GM12892 (cell line): ENCODE results near the gene GOLGA5.
"Not testable (repeated sequence)": the region's sequence is repeated elsewhere in the genome, so short reads cannot be mapped to it uniquely, and the experiment has no call there.

Source experiments
- DNase-seq: peaks from one replicate; pipeline ENCODE4 v3.0.0; 2011; ENCODE audit not compliant: insufficient read length
- FAIRE-seq: peaks from 2 replicates; lab custom pipeline; 2011; peaks lifted over from hg19 to GRCh38; lab: Jason Lieb, UNC
- POLR2A ChIP-seq: IDR thresholded peaks from 2 replicates; pipeline ENCODE4 v1.6.1; 2011; ENCODE audit warnings: low read depth, low read length, control low read depth
- POLR2AphosphoS5 ChIP-seq: IDR thresholded peaks from 2 replicates; pipeline ENCODE4 v1.6.1; 2011; ENCODE audit warnings: low read depth, low read length, control low read depth
- TAF1 ChIP-seq: IDR thresholded peaks from 2 replicates; pipeline ENCODE4 v1.6.1; 2011; ENCODE audit warnings: low read depth, mild to moderate bottlenecking, control low read depth, low read length, borderline replicate concordance

The GOLGA5 gene

DNA sequence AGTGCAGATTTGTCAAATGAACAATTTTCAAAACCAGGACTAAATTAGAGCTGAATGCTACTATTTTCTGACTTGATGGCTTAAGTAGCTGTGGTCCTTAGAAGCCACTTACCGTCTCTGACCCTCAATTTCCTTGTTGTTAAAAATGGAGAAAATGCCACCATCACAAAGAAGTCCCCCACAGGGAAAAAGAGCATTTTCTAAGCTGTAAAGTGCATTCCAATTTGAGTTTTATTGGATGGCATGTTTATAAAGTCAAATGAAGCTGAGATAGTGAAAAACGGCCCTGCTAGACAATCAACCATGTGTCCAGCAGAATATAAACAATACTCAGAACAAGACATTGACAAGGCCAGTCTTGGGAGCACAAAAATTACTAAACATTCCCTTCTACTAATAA, 53.6 kb downstream of the GOLGA5 start:
- no peak for FAIRE-seq
- DNase-seq = no peak
- TF ChIP-seq TAF1 (no peak), POLR2A (no peak), POLR2AphosphoS5 (no peak)

DNA sequence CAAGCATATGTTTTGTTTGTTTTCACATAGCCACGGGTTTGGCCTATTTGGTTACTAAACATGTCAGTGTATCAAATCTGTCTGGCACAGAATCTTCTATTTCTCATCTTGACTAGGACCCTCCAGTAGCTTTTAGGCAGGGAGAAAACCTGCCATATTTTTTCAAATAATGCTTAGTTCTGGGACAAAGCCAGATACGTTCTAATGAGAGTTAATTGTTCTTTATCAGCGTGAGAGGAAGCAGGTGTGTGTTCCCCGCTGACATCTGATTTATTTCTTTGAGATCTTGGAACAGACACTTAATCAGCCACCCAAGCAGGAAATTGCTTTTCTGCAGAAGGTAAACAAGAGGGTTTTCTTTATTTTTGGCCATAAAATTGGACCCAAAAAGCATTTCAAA, 54.8 kb downstream of the GOLGA5 start:
- DNase-seq = no peak
- TF ChIP-seq POLR2A (no peak), POLR2AphosphoS5 (no peak), TAF1 (no peak)
- FAIRE-seq = no peak

DNA sequence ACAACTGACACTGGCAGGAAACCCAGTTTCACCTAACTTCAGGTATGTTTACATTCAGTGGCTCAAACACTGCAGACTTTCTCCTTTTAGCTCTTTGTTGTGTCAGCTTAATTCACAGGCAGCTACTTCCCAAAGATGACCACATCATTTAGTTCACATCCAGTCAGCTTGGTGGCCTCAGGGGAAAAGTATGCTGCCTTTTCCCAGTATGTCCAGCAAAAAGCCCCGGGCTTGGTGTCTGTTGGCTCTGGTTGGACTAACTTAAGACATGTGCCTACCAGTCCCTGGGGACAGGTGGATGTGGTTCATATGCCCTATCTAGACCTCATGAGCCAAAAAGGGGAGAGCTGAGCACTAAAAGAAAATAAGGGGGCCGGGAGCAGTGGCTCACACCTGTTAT, 56.4 kb downstream of the GOLGA5 start:
- no peak for FAIRE-seq
- no peak for TF ChIP-seq TAF1
- TF ChIP-seq POLR2AphosphoS5 = no peak
- TF ChIP-seq POLR2A = no peak
- DNase-seq = no peak

DNA sequence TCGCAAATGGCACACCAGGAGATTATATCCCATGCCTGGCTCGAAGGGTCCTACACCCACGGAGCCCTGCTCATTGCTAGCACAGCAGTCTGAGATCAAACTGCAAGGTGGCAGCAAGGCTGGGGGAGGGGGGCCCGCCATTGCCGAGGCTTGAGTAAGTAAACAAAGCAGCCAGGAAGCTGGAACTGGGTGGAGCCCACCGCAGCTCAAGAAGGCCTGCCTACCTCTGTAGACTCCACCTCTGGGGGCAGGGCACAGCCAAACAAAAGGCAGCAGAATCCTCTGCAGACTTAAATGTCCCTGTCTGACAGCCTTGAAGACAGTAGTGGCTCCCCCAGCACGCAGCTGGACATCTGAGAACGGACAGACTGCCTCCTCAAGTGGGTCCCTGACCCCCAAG, 59.0 kb downstream of the GOLGA5 start:
- not testable (repeated sequence) for FAIRE-seq

DNA sequence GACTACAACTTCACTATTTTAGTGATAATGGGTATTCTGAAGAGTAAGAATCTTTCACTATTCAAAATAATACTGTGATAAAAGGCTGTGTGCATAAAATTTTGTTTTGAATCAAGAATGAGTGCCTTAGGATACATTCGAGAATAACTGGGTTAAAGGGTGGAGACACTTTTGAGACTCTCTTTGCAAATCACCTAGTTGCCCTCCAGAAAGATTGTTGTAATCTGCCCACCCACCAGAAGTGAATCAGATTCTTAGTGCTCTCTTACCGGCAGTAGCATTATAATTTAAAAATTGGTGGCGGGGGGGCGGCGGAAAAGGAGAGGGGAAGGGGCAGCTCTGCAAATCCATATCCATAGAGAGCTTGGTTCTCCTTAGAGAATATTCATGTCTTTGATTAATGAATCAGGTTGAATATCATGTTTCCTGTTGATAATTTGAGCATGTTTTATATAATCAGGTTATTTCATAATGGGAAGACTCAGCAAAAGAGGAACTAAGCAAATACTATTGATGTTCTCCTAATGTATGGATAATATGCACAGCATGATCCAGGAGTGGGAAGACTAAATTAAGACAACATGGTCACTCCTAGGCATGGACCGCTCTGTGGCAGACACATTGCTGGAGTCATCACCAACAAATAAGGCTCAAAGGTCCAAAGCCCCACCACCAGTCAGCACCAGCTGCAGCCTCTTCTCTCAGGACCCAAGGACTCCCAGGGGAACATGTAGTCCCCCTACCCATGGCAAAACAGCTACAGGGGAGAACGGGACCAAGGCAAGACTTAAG, 66.1 kb downstream of the GOLGA5 start:
- DNase-seq (no peak), FAIRE-seq (no peak)
- no peak for TF ChIP-seq TAF1
- no peak for TF ChIP-seq POLR2AphosphoS5
- no peak for TF ChIP-seq POLR2A

More for the DNA sequence above, 59.0 kb downstream of the GOLGA5 start:
- DNase-seq = not testable (repeated sequence)

DNA sequence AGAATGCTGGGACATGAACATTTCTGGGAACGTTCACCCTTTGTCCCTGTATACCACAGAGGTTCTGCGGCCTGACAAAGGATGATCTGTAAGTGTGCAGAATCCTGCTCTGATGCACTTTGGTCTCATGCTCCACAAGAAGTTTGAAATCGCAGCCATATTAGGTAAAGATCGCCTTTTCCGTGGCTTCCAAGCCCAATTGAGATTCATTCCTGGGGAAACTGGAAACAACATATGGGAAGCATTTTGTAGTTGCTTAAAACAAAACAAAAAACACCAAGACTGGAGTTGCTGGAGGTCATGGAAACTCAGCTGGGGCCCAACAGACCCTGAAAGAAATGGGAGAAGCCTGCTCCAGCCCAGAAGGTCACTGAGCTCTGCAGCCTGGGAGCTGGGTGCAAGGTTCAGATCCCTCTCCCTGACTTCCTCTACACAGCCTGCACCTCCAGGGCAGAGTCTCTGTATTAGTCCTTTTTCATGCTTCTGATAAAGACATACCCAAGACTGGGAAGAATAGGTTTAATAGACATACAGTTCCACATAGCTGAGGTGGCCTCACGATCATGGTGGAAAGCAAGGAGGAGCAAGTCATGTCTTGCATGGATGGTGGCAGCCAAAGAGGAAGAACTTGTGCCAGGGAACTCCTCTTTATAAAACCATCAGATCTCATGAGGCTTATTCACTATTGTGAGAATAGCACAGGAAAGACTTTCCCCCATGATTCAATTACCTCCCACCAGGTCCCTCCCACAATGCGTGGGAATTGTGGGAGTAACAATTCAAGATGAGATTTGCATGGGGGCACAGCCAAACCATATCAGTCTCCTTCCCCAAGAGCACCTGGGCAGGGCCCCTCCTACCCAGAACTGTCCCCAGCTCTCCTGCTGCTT, 68.0 kb downstream of the GOLGA5 start:
- no peak for TF ChIP-seq POLR2AphosphoS5
- no peak for TF ChIP-seq POLR2A
- no peak for TF ChIP-seq TAF1
- DNase-seq (no peak), FAIRE-seq (no peak)

DNA sequence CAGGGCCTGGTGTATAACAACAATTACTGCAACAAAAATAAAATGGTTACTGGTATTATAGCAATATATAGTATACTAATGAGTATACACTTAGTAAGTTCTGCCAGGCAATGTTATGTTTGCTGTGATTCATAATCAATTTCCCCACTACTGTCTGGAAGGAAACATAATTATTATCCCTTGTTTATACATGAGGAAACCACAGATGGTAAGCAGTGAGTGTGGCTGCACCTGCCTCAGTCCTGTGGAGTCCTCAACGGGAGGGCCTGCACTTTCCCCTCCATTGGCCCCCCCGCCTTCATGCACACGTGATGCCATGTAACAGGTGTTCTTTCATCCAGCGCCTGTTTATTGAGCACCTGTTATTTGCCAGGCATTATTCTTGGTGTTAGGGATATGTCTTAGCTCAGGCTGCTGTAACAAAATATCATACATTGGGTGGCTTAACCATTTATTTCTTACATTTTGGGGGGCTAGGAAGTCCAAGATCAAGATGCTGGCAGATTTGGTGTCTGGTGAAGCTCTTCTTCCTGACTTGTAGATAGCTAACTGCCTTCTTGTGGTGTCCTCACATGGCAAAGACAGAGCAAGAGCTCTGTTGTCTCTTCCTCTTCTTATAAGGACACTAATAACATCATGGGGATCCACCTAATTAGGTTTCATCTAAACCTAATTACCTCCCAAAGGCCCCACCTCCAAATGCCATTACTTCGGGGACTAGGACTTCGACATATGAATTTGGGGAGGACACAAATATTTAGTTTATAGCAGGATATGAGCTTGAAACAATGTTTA, 69.4 kb downstream of the GOLGA5 start:
- TF ChIP-seq POLR2A (no peak), TAF1 (no peak), POLR2AphosphoS5 (no peak)
- DNase-seq = no peak
- no peak for FAIRE-seq

DNA sequence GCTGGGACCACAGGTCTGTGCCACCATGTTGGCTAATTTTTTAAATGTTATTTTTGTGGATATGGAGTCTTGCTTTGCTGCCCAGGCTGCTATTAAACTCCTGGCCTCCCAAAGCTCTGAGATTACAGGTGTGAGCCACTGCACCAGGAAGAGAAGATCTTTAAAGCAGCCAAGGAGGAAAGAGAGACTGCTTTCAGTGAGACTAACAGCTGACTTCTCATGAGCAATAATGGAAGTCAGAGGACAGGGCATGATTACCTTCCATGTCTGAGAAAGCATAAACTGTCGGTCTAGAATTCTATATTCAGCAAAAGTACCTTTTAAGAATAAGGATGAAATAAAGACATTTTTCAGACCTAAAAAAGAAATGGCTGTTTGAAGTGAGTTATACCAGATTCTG, 71.6 kb downstream of the GOLGA5 start:
- DNase-seq (no peak), FAIRE-seq (no peak)
- TF ChIP-seq POLR2A (no peak), TAF1 (no peak), POLR2AphosphoS5 (no peak)

DNA sequence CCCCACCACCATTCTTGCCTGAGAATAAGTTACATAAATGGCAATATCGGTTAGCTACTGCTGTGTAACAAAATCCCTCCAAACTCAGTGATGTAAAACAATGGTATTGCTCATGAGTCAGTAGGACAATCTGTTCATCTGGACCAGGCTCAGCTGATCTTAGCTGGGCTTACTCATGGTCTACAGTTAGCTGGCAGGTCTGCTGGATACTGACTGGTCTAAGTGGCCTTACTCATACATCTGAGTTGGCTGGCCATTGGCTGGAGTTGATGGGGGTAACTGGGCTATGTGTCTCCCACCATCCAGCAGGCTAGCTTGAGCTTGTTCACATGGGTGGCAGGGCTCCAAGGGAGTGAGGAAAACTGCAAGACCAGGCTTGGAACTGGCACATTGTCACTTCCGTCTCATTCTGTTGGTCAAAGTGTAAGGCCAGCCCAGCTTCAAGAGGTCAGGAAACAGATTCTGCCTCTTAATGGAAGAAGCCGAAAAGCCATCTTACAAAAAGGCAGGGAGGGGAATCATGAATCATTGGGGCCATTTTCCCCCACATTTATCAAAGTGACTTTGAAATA, 72.2 kb downstream of the GOLGA5 start:
- no peak for FAIRE-seq

DNA sequence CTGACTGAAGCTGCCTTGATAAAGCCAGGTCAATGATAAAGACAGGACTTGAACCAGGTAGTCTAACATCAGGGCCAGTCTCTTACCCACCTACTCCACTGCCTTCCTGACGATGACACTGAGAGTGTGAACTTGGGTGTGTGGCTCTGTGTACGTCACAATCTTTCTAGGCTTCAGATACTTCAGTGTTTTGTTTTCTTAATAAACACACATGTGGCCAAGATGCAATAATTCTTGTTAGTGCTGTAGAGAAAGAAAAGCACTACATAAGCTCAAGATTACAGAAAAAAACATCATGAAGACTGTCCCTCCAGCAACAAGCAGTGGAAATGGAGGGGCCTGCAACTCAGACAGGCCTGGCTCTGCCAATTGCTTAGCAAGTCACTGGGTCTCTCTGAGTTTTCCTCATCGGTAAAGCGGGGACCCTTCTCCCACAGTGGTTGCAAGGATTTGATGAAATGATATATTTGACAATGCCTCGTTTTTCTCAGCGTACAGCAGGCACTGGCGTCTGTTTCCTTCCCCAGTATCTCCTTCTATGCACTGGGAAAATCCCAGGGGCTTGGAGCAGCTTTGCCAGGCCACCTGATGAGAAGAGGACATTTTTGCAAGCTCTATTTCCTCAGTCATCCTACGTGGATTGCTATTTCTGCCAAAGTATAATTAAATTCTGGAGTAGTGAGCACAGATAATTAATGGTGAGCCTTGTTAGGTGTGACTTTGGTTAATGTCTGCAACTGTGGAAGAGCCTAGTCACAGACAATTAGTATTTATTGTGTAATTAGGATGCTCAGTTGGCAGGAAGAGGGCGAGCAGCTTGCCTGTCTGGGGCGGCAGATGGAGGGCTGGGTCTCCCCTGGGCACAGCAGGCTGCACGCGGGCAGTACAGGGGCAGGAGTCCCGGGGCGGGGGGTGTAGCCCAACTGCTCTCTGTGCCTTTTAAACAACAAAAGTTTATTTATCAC, 73.1 kb downstream of the GOLGA5 start:
- DNase-seq (no peak), FAIRE-seq (no peak)
- TF ChIP-seq POLR2A (no peak), POLR2AphosphoS5 (no peak), TAF1 (no peak)

More for the DNA sequence above, 72.2 kb downstream of the GOLGA5 start:
- TF ChIP-seq POLR2A (no peak), TAF1 (no peak), POLR2AphosphoS5 (no peak)
- no peak for DNase-seq
